OCI-LY1 (cell line): ENCODE measurements around the gene ACTL10.

Experiments used
- H2AFZ ChIP-seq: fragments of 200-600 bp; sonication (generic), shearing (Covaris generic); 2 replicates; pipeline ENCODE4 v1.6.0; 2014; ENCODE audit warnings: antibody characterized with exemption, mild to moderate bottlenecking, low read length
- H3F3A ChIP-seq: fragments of 200-600 bp; sonication (generic), shearing (Covaris generic); 2 replicates; pipeline ENCODE4 v1.6.0; 2014; ENCODE audit warnings: mild to moderate bottlenecking, antibody characterized with exemption, low read length, moderate library complexity; ENCODE audit not compliant: insufficient read depth
- H3K27ac ChIP-seq: fragments of 200-600 bp; sonication (generic); 2 replicates; pipeline ENCODE4 v1.5.1; 2014; ENCODE audit warnings: low read length, mixed run types, mild to moderate bottlenecking, low read depth; ENCODE audit not compliant: poor library complexity, severe bottlenecking
- H3K27me3 ChIP-seq: fragments of 200-600 bp; sonication (generic); 2 replicates; pipeline ENCODE4 v1.6.0; 2014; ENCODE audit warnings: antibody characterized with exemption, mild to moderate bottlenecking, low read length, moderate library complexity; ENCODE audit not compliant: insufficient read depth
- H3K36me3 ChIP-seq: fragments of 200-600 bp; sonication (generic); 2 replicates; pipeline ENCODE4 v1.6.1; 2014; ENCODE audit warnings: mild to moderate bottlenecking, antibody characterized with exemption, low read length, moderate library complexity, mixed read lengths; ENCODE audit not compliant: insufficient read depth
- H3K4me1 ChIP-seq: fragments of 200-600 bp; sonication (generic); 2 replicates; pipeline ENCODE4 v1.5.1; 2014; ENCODE audit warnings: mild to moderate bottlenecking, low read length, moderate library complexity; ENCODE audit not compliant: insufficient read depth, severe bottlenecking
- H3K4me2 ChIP-seq: fragments of 200-600 bp; sonication (generic), shearing (Covaris generic); 2 replicates; pipeline ENCODE4 v1.6.1; 2014; ENCODE audit warnings: low read length
- H3K4me3 ChIP-seq: fragments of 200-600 bp; sonication (generic); 2 replicates; pipeline ENCODE4 v1.5.1; 2014; ENCODE audit warnings: low read length, low read depth, mild to moderate bottlenecking, mixed read lengths; ENCODE audit not compliant: poor library complexity, severe bottlenecking
- H3K79me2 ChIP-seq: fragments of 200-600 bp; shearing (Covaris generic); 2 replicates; pipeline ENCODE4 v1.6.1; 2016; ENCODE audit warnings: mixed run types, low read length, mixed read lengths; ENCODE audit not compliant: insufficient read depth
- H3K9ac ChIP-seq: fragments of 200-600 bp; sonication (generic), shearing (Covaris generic); 2 replicates; pipeline ENCODE4 v1.6.1; 2014; ENCODE audit warnings: mild to moderate bottlenecking, low read length, mixed read lengths
- H3K9me2 ChIP-seq: fragments of 200-600 bp; sonication (generic), shearing (Covaris generic); 2 replicates; pipeline ENCODE4 v1.6.1; 2014; ENCODE audit warnings: low read depth, mild to moderate bottlenecking, low read length, mixed read lengths
- H3K9me3 ChIP-seq: fragments of 200-600 bp; shearing (Covaris generic); 2 replicates; pipeline ENCODE4 v1.6.1; 2014; ENCODE audit warnings: low read length, mixed read lengths
- H4K20me1 ChIP-seq: fragments of 200-600 bp; sonication (generic), shearing (Covaris generic); 2 replicates; pipeline ENCODE4 v1.6.0; 2016; ENCODE audit warnings: mild to moderate bottlenecking, low read length; ENCODE audit not compliant: insufficient read depth
- CTCF ChIP-seq: fragments of 200-600 bp; sonication (generic), shearing (Covaris generic); IDR thresholded peaks from 2 replicates; pipeline ENCODE4 v1.5.1; 2017; ENCODE audit warnings: mild to moderate bottlenecking, antibody characterized with exemption, low read length, moderate library complexity, mixed read lengths
- EZH2 ChIP-seq: fragments of 200-600 bp; sonication (generic), shearing (Covaris generic); IDR thresholded peaks from 2 replicates; pipeline ENCODE4 v1.8.0; 2017; ENCODE audit warnings: borderline replicate concordance, mixed run types, mild to moderate bottlenecking, antibody characterized with exemption, low read length, moderate library complexity, mixed read lengths

Gene ACTL10

DNA sequence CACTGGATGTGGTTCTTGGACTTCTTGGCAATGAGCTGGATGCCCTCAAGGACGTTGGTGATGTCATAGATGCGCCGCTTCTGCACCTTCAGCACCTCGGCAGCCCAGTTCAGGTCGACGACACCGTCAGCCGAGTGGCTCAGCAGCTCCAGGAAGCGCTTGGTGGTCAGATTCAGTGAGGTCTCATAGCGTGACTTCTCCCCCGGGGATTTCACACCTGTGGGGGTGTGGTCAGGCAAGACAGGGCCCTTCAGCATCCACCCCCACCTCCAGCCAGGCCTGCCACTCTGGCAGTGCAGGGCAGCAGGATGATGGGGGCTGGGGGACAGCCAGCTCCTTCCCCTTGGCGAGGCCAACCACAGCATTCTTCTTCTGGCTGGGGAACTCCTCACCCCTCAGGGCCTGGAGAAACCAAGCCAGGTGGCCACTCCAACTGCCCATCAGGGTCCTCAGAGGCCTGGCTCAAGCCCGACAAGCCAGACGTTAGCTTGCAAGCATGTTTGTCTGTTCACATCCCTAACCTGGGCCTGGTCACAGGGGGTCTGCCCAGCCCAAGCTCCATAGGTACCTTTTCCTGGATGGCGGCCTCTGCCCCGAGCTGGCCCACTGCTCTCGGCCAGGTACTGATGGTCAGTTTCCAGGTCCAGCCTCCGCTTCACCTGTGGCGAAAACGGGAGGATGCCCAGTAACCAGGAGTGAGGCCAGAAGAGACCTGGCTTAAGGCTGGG lies 13.2 kb downstream of the ACTL10 start:
- H3K36me3 ChIP-seq = peaks cover 57% of the 10 kb centered on the region
- peak overlapping the region; percentile 14 for H3K4me3 ChIP-seq
- H3K27me3 ChIP-seq = no peaks in the 10 kb centered on the region
- no peaks in the 10 kb centered on the region for H3K9me2 ChIP-seq
- no peaks in the 10 kb centered on the region for H4K20me1 ChIP-seq
- H3K27ac ChIP-seq = peak overlapping the region; percentile 99
- H3K9me3 ChIP-seq = no peaks in the 10 kb centered on the region
- H3K4me2 ChIP-seq = peak overlapping the region; percentile 60
- peaks cover 23% of the 10 kb centered on the region for H3K79me2 ChIP-seq
- no peaks in the 10 kb centered on the region for H3F3A ChIP-seq
- peak overlapping the region; percentile 58; the same call in 1 of the 2 replicates for H3K9ac ChIP-seq
- no peak overlapping the region for H2AFZ ChIP-seq
- H3K4me1 ChIP-seq = peaks cover 87% of the 10 kb centered on the region
- TF ChIP-seq CTCF = no peak
- TF ChIP-seq EZH2 = no peak

- peaks cover 53% of the 10 kb centered on the region for H3K36me3 ChIP-seq
- H3K9ac ChIP-seq = peak overlapping the region; percentile 58; the same call in 1 of the 2 replicates
- no peaks in the 10 kb centered on the region for H3K9me2 ChIP-seq
- peaks cover 26% of the 10 kb centered on the region for H3K79me2 ChIP-seq
- H4K20me1 ChIP-seq = no peaks in the 10 kb centered on the region
- peaks cover 82% of the 10 kb centered on the region for H3K4me1 ChIP-seq
- H3K27me3 ChIP-seq = no peaks in the 10 kb centered on the region
- H3F3A ChIP-seq = no peaks in the 10 kb centered on the region
- no peak for TF ChIP-seq CTCF
- TF ChIP-seq EZH2 = no peak
- no peak overlapping the region for H2AFZ ChIP-seq
- peak overlapping the region; percentile 99 for H3K27ac ChIP-seq
- no peak overlapping the region for H3K4me3 ChIP-seq
- no peaks in the 10 kb centered on the region for H3K9me3 ChIP-seq
- peak overlapping the region; percentile 60 for H3K4me2 ChIP-seq
Observed at GRCh38 chr20:33680686-33681085, 13.9 kb downstream of the ACTL10 start.

- no peaks in the 10 kb centered on the region for H3F3A ChIP-seq
- no peaks in the 10 kb centered on the region for H3K9me3 ChIP-seq
- no peak overlapping the region for H3K4me3 ChIP-seq
- peaks cover 26% of the 10 kb centered on the region for H3K79me2 ChIP-seq
- H3K27ac ChIP-seq = peak overlapping the region; percentile 99
- TF ChIP-seq EZH2 = no peak
- no peak for TF ChIP-seq CTCF
- H3K27me3 ChIP-seq = no peaks in the 10 kb centered on the region
- H3K9ac ChIP-seq = peak overlapping the region; percentile 58; the same call in 1 of the 2 replicates
- H2AFZ ChIP-seq = no peak overlapping the region
- H4K20me1 ChIP-seq = no peaks in the 10 kb centered on the region
- peaks cover 47% of the 10 kb centered on the region for H3K36me3 ChIP-seq
- no peaks in the 10 kb centered on the region for H3K9me2 ChIP-seq
- H3K4me1 ChIP-seq = peaks cover 76% of the 10 kb centered on the region
- H3K4me2 ChIP-seq = peak overlapping the region; percentile 60
Observed at GRCh38 chr20:33681288-33681687, 14.5 kb downstream of the ACTL10 start.
